ENCODE data around the gene PRRX2.

Gene PRRX2

GRCh38 chr9:129704807-129705206, 39.4 kb downstream of the PRRX2 start:
- H3K4me3 ChIP-seq (ENCODE audit: low read length) = no peak overlapping the region

GRCh38 chr9:129708793-129709192, 43.3 kb downstream of the PRRX2 start:
- H3K9ac ChIP-seq (ENCODE audit: low read length) = no peak overlapping the region
- no peaks in the 10 kb centered on the region for H3K36me3 ChIP-seq (ENCODE audit: control insufficient read depth, insufficient read depth, low read length)
- H3K9me3 ChIP-seq (ENCODE audit: control insufficient read depth, low read length) = no peaks in the 10 kb centered on the region
- H3K4me1 ChIP-seq (ENCODE audit: control insufficient read depth, insufficient read depth, low read length) = peaks cover 5% of the 10 kb centered on the region
- H3K4me3 ChIP-seq (ENCODE audit: low read length) = no peak overlapping the region
- H3K27me3 ChIP-seq (ENCODE audit: control insufficient read depth, insufficient read depth, low read length) = no peaks in the 10 kb centered on the region

More at GRCh38 chr9:129704807-129705206, 39.4 kb downstream of the PRRX2 start:
- Histone ChIP-seq H3K36me3 (ENCODE audit: control insufficient read depth, insufficient read depth, low read length) (no peaks in the 10 kb centered on the region), H3K27me3 (ENCODE audit: control insufficient read depth, insufficient read depth, low read length) (no peaks in the 10 kb centered on the region), H3K4me1 (ENCODE audit: control insufficient read depth, insufficient read depth, low read length) (peaks cover 21% of the 10 kb centered on the region), H3K9ac (ENCODE audit: low read length) (no peak overlapping the region), H3K9me3 (ENCODE audit: control insufficient read depth, low read length) (no peaks in the 10 kb centered on the region)

GRCh38 chr9:129709438-129710168, 44.2 kb downstream of the PRRX2 start:
- Histone ChIP-seq H3K27me3 (ENCODE audit: control insufficient read depth, insufficient read depth, low read length) (no peaks in the 10 kb centered on the region), H3K4me1 (ENCODE audit: control insufficient read depth, insufficient read depth, low read length) (no peaks in the 10 kb centered on the region), H3K36me3 (ENCODE audit: control insufficient read depth, insufficient read depth, low read length) (no peaks in the 10 kb centered on the region), H3K4me3 (ENCODE audit: low read length) (no peak overlapping the region), H3K9ac (ENCODE audit: low read length) (no peak overlapping the region), H3K9me3 (ENCODE audit: control insufficient read depth, low read length) (no peaks in the 10 kb centered on the region)

- Histone ChIP-seq H3K4me3 (ENCODE audit: low read length) (no peak overlapping the region), H3K4me1 (ENCODE audit: control insufficient read depth, insufficient read depth, low read length) (no peaks in the 10 kb centered on the region), H3K9ac (ENCODE audit: low read length) (no peak overlapping the region), H3K36me3 (ENCODE audit: control insufficient read depth, insufficient read depth, low read length) (no peaks in the 10 kb centered on the region), H3K9me3 (ENCODE audit: control insufficient read depth, low read length) (no peaks in the 10 kb centered on the region), H3K27me3 (ENCODE audit: control insufficient read depth, insufficient read depth, low read length) (no peaks in the 10 kb centered on the region)
Measured at GRCh38 chr9:129710169-129710453, 44.7 kb downstream of the PRRX2 start.

GRCh38 chr9:129712634-129713401, 47.4 kb downstream of the PRRX2 start:
- Histone ChIP-seq H3K4me3 (ENCODE audit: low read length) (no peak overlapping the region), H3K9me3 (ENCODE audit: control insufficient read depth, low read length) (no peaks in the 10 kb centered on the region), H3K4me1 (ENCODE audit: control insufficient read depth, insufficient read depth, low read length) (no peaks in the 10 kb centered on the region), H3K36me3 (ENCODE audit: control insufficient read depth, insufficient read depth, low read length) (no peaks in the 10 kb centered on the region), H3K9ac (ENCODE audit: low read length) (no peak overlapping the region), H3K27me3 (ENCODE audit: control insufficient read depth, insufficient read depth, low read length) (no peaks in the 10 kb centered on the region)

- no peaks in the 10 kb centered on the region for H3K4me1 ChIP-seq (ENCODE audit: control insufficient read depth, insufficient read depth, low read length)
Measured at GRCh38 chr9:129713402-129713679, 47.9 kb downstream of the PRRX2 start.

GRCh38 chr9:129714511-129715061, 49.1 kb downstream of the PRRX2 start:
- H3K27me3 ChIP-seq (ENCODE audit: control insufficient read depth, insufficient read depth, low read length) = no peaks in the 10 kb centered on the region
- H3K36me3 ChIP-seq (ENCODE audit: control insufficient read depth, insufficient read depth, low read length) = no peaks in the 10 kb centered on the region
- H3K4me1 ChIP-seq (ENCODE audit: control insufficient read depth, insufficient read depth, low read length) = peaks cover 8% of the 10 kb centered on the region
- no peaks in the 10 kb centered on the region for H3K9me3 ChIP-seq (ENCODE audit: control insufficient read depth, low read length)
- no peak overlapping the region for H3K9ac ChIP-seq (ENCODE audit: low read length)
- no peak overlapping the region for H3K4me3 ChIP-seq (ENCODE audit: low read length)

More at GRCh38 chr9:129713402-129713679, 47.9 kb downstream of the PRRX2 start:
- no peaks in the 10 kb centered on the region for H3K36me3 ChIP-seq (ENCODE audit: control insufficient read depth, insufficient read depth, low read length)
- H3K9me3 ChIP-seq (ENCODE audit: control insufficient read depth, low read length) = no peaks in the 10 kb centered on the region
- no peak overlapping the region for H3K4me3 ChIP-seq (ENCODE audit: low read length)
- no peak overlapping the region for H3K9ac ChIP-seq (ENCODE audit: low read length)
- H3K27me3 ChIP-seq (ENCODE audit: control insufficient read depth, insufficient read depth, low read length) = no peaks in the 10 kb centered on the region

GRCh38 chr9:129716091-129716490, 50.6 kb downstream of the PRRX2 start:
- H3K4me1 ChIP-seq (ENCODE audit: control insufficient read depth, insufficient read depth, low read length) = peaks cover 8% of the 10 kb centered on the region
- no peaks in the 10 kb centered on the region for H3K9me3 ChIP-seq (ENCODE audit: control insufficient read depth, low read length)
- H3K27me3 ChIP-seq (ENCODE audit: control insufficient read depth, insufficient read depth, low read length) = no peaks in the 10 kb centered on the region

GRCh38 chr9:129717991-129718390, 52.5 kb downstream of the PRRX2 start:
- no peak overlapping the region for H3K4me3 ChIP-seq (ENCODE audit: low read length)
- H3K9me3 ChIP-seq (ENCODE audit: control insufficient read depth, low read length) = no peaks in the 10 kb centered on the region
- H3K9ac ChIP-seq (ENCODE audit: low read length) = no peak overlapping the region
- H3K36me3 ChIP-seq (ENCODE audit: control insufficient read depth, insufficient read depth, low read length) = no peaks in the 10 kb centered on the region
- no peaks in the 10 kb centered on the region for H3K27me3 ChIP-seq (ENCODE audit: control insufficient read depth, insufficient read depth, low read length)
- H3K4me1 ChIP-seq (ENCODE audit: control insufficient read depth, insufficient read depth, low read length) = peaks cover 8% of the 10 kb centered on the region

More at GRCh38 chr9:129716091-129716490, 50.6 kb downstream of the PRRX2 start:
- no peak overlapping the region for H3K4me3 ChIP-seq (ENCODE audit: low read length)
- no peak overlapping the region for H3K9ac ChIP-seq (ENCODE audit: low read length)
- no peaks in the 10 kb centered on the region for H3K36me3 ChIP-seq (ENCODE audit: control insufficient read depth, insufficient read depth, low read length)

- H3K4me1 ChIP-seq (ENCODE audit: control insufficient read depth, insufficient read depth, low read length) = peaks cover 8% of the 10 kb centered on the region
- H3K9me3 ChIP-seq (ENCODE audit: control insufficient read depth, low read length) = no peaks in the 10 kb centered on the region
- no peaks in the 10 kb centered on the region for H3K27me3 ChIP-seq (ENCODE audit: control insufficient read depth, insufficient read depth, low read length)
- no peak overlapping the region for H3K9ac ChIP-seq (ENCODE audit: low read length)
- H3K36me3 ChIP-seq (ENCODE audit: control insufficient read depth, insufficient read depth, low read length) = no peaks in the 10 kb centered on the region
- no peak overlapping the region for H3K4me3 ChIP-seq (ENCODE audit: low read length)
Measured at GRCh38 chr9:129718647-129719046, 53.2 kb downstream of the PRRX2 start.

GRCh38 chr9:129719135-129719534, 53.7 kb downstream of the PRRX2 start:
- H3K36me3 ChIP-seq (ENCODE audit: control insufficient read depth, insufficient read depth, low read length) = no peaks in the 10 kb centered on the region
- H3K4me3 ChIP-seq (ENCODE audit: low read length) = no peak overlapping the region
- H3K9ac ChIP-seq (ENCODE audit: low read length) = no peak overlapping the region
- H3K9me3 ChIP-seq (ENCODE audit: control insufficient read depth, low read length) = no peaks in the 10 kb centered on the region
- H3K4me1 ChIP-seq (ENCODE audit: control insufficient read depth, insufficient read depth, low read length) = peaks cover 8% of the 10 kb centered on the region
- no peaks in the 10 kb centered on the region for H3K27me3 ChIP-seq (ENCODE audit: control insufficient read depth, insufficient read depth, low read length)

- Histone ChIP-seq H3K27me3 (ENCODE audit: control insufficient read depth, insufficient read depth, low read length) (no peaks in the 10 kb centered on the region), H3K4me1 (ENCODE audit: control insufficient read depth, insufficient read depth, low read length) (peaks cover 8% of the 10 kb centered on the region), H3K9ac (ENCODE audit: low read length) (no peak overlapping the region), H3K4me3 (ENCODE audit: low read length) (no peak overlapping the region), H3K36me3 (ENCODE audit: control insufficient read depth, insufficient read depth, low read length) (no peaks in the 10 kb centered on the region), H3K9me3 (ENCODE audit: control insufficient read depth, low read length) (no peaks in the 10 kb centered on the region)
Measured at GRCh38 chr9:129720181-129720864, 54.9 kb downstream of the PRRX2 start.

All from mucosa of stomach (tissue), 1 donor.